Endothelial cell of umbilical vein (primary cell): ENCODE data around the gene PLEKHA7. TPM values are rescaled to one million over a fixed set of nuclear protein-coding genes. Genes with fewer than 3 reads are reported as not detected.

ENCODE experiments used
- BruUV-seq: library from RNA; stranded (reverse); fragments of 400-500 nt; replicated peaks from 2 replicates; lab custom pipeline; 2021; lab: Mats Ljungman, UMichigan
- CTCF ChIA-PET: fragments of 300-600, 350-600 bp; sonication (Branson Sonifier 250); formaldehyde crosslinking; loops from one replicate; lab custom pipeline; 2021; ENCODE audit warnings: antibody characterized with exemption, inconsistent platforms; lab: Charles Lee
- POLR2A ChIA-PET: fragments of 300-600, 350-600 bp; sonication (Branson Sonifier 250); formaldehyde crosslinking; loops from one replicate; lab custom pipeline; 2021; ENCODE audit warnings: antibody characterized with exemption, inconsistent platforms; lab: Charles Lee
- DNase-seq: peaks from one replicate; pipeline ENCODE4 v3.0.0-alpha.2; 2011; ENCODE audit warnings: low read depth, low spot score
- FAIRE-seq: peaks from 2 replicates; lab custom pipeline; 2011; peaks lifted over from hg19 to GRCh38; lab: Jason Lieb, UNC
- H2AFZ ChIP-seq: 2 replicates; pipeline ENCODE4 v1.6.0; 2012; ENCODE audit warnings: low read depth, low read length, control low read depth, inconsistent platforms
- H3K27ac ChIP-seq: 2 replicates; pipeline ENCODE4 v1.5.1; 2011; ENCODE audit warnings: low read depth, mild to moderate bottlenecking, control low read depth, low read length, moderate library complexity; ENCODE audit not compliant: insufficient read depth
- H3K27me3 ChIP-seq, 2 experiments: 2 replicates each; pipeline versions ENCODE4 v1.6.0 to v1.6.1; 2011; ENCODE audit warnings: low read length in 2 of 2, mixed read lengths in 1 of 2; ENCODE audit not compliant: control insufficient read depth in 2 of 2, insufficient read depth in 2 of 2
- H3K36me3 ChIP-seq, 2 experiments: 2 replicates in 1 of 2; 3 replicates in 1 of 2; pipeline ENCODE4 v1.5.1; 2011; ENCODE audit warnings: low read length in 2 of 2, mild to moderate bottlenecking in 1 of 2, moderate library complexity in 1 of 2; ENCODE audit not compliant: control insufficient read depth in 2 of 2, insufficient read depth in 2 of 2; ENCODE audit errors: extremely low read depth in 1 of 2
- H3K4me1 ChIP-seq: 3 replicates; pipeline ENCODE4 v1.5.1; 2011; ENCODE audit warnings: mild to moderate bottlenecking, low read length; ENCODE audit not compliant: control insufficient read depth, insufficient read depth; ENCODE audit errors: extremely low read depth
- H3K4me2 ChIP-seq: 2 replicates; pipeline ENCODE4 v1.6.1; 2011; ENCODE audit warnings: low read length, control low read depth, mixed read lengths; ENCODE audit not compliant: insufficient read depth
- H3K4me3 ChIP-seq, 3 experiments: fragments of 200-600 bp in 1 of 3; sonication (generic), shearing (Covaris generic) in 1 of 3; replicated peaks in 1 of 3; 2 replicates each; pipeline ENCODE4 v1.5.1; 2011 to 2016; ENCODE audit warnings: control low read depth in 3 of 3, low read length in 3 of 3, mild to moderate bottlenecking in 2 of 3, inconsistent platforms in 1 of 3, low read depth in 1 of 3, moderate library complexity in 1 of 3; ENCODE audit not compliant: insufficient read depth in 1 of 3
- H3K79me2 ChIP-seq: 2 replicates; pipeline ENCODE4 v1.6.0; 2012; ENCODE audit warnings: low read length, inconsistent platforms; ENCODE audit not compliant: control insufficient read depth, insufficient read depth
- H3K9ac ChIP-seq: replicated peaks from 2 replicates; pipeline ENCODE3; 2011; ENCODE audit warnings: low read length, control low read depth; ENCODE audit not compliant: insufficient read depth; ENCODE audit errors: extremely low read depth
- H3K9me1 ChIP-seq: replicated peaks from 3 replicates; pipeline ENCODE4 v1.6.0; 2011; ENCODE audit warnings: mild to moderate bottlenecking, low read length; ENCODE audit not compliant: control insufficient read depth, insufficient read depth; ENCODE audit errors: extremely low read depth
- H3K9me3 ChIP-seq: replicated peaks from 2 replicates; pipeline ENCODE4 v1.5.1; 2012; ENCODE audit warnings: low read length, inconsistent platforms; ENCODE audit not compliant: control insufficient read depth, insufficient read depth
- H4K20me1 ChIP-seq: replicated peaks from 2 replicates; pipeline ENCODE3; 2011; ENCODE audit warnings: mild to moderate bottlenecking, low read length; ENCODE audit not compliant: control insufficient read depth, insufficient read depth; ENCODE audit errors: extremely low read depth
- CTCF ChIP-seq, 2 donors: IDR thresholded peaks; 1 replicate in 1 of 2; 2 replicates in 1 of 2; pipeline ENCODE4 v1.5.1; 2011; ENCODE audit warnings: low read length in 2 of 2, mild to moderate bottlenecking in 2 of 2, moderate library complexity in 2 of 2, control low read depth in 1 of 2, inconsistent platforms in 1 of 2, low read depth in 1 of 2; ENCODE audit not compliant: insufficient read depth in 1 of 2; ENCODE audit errors: extremely low read depth in 1 of 2
- FOS ChIP-seq: IDR thresholded peaks from 2 replicates; pipeline ENCODE4 v1.6.1; 2011; ENCODE audit warnings: mild to moderate bottlenecking, low read length, moderate library complexity, borderline replicate concordance; ENCODE audit not compliant: insufficient read depth
- JUN ChIP-seq: IDR thresholded peaks from 2 replicates; pipeline ENCODE4 v1.6.1; 2011; ENCODE audit warnings: borderline replicate concordance, low read depth; ENCODE audit not compliant: insufficient read length, insufficient read depth
- MAX ChIP-seq: IDR thresholded peaks from 2 replicates; pipeline ENCODE4 v1.6.1; 2011; ENCODE audit not compliant: insufficient read depth, insufficient read length
- POLR2AphosphoS5 ChIP-seq: IDR thresholded peaks from 2 replicates; pipeline ENCODE4 v1.6.1; 2012; ENCODE audit warnings: low read depth, mild to moderate bottlenecking, control low read depth, low read length, moderate library complexity; ENCODE audit not compliant: insufficient read depth
- dilution Hi-C: fragments of 300-500 bp; cut with MboI; formaldehyde crosslinking; loops from one replicate; pipeline ENCODE4 v1.15.0; 2019; ENCODE audit warnings: low sequenced_read_pairs; ENCODE audit not compliant: extremely low pct_ligation_motif_present
- intact Hi-C: fragments of 100-400 bp; cut with micrococcal nuclease; formaldehyde crosslinking; loops from one replicate; pipeline ENCODE4 v1.10.0; 2022
- polyA plus RNA-seq, 4 experiments: library from polyadenylated mRNA; depleted of rRNA in 3 of 4; stranded (reverse) in 3 of 4; unstranded in 1 of 4; fragments of >200 nt; gene quantifications; 2 replicates each; pipeline versions ENCODE4 v1.2.1 to v1.2.3, GENCODE V29; 2011 to 2012; ENCODE audit warnings: missing spikeins in 1 of 4
- total RNA-seq: library from RNA; stranded (reverse); gene quantifications from 2 replicates; pipeline ENCODE4 v1.2.3, GENCODE V29; 2021

PLEKHA7 gene
- total and polyA plus RNA-seq, 2 donors (not counting 3 experiments of a cell fraction or from before 2014, with no cell fraction given) = 1.7 to 3.8 TPM

- no peak for DNase-seq
- ChIA-PET POLR2A (no interaction called here), CTCF (interaction anchor here (1.3 to 4.2 kb wide), 3 partner anchors 11 to 288 kb away, joined by 3 to 15 read pairs (median 4); no protein-coding TSS in a partner anchor)
- BruUV-seq = no TSS peak
- Histone ChIP-seq H3K36me3 (no peaks in the 10 kb centered on the region), H3K27me3 (peaks cover 0 to 8% of the 10 kb centered on the region in 2 experiments), H3K4me3 (no peak overlapping the region), H3K9me3 (no peaks in the 10 kb centered on the region), H2AFZ (no peak overlapping the region), H3K79me2 (no peaks in the 10 kb centered on the region), H3K9me1 (no peaks in the 10 kb centered on the region), H3K4me1 (no peaks in the 10 kb centered on the region), H4K20me1 (no peaks in the 10 kb centered on the region), H3K4me2 (no peak overlapping the region), H3K27ac (no peak overlapping the region), H3K9ac (no peak overlapping the region)
- intact Hi-C loops = no loop called here
- dilution Hi-C loops = no loop called here
- FAIRE-seq = no peak
- TF ChIP-seq CTCF (IDR thresholded peaks at IDR 0.05; ENCODE audit: extremely low read depth in 1 of 2, insufficient read depth in 1 of 2, low read depth in 1 of 2, low read length in 2 of 2) = no peak
- TF ChIP-seq MAX = no peak
- TF ChIP-seq POLR2AphosphoS5 = no peak
- no peak for TF ChIP-seq JUN
- TF ChIP-seq FOS = no peak
Measured at GRCh38 chr11:16774936-16775613, 239.1 kb downstream of the PLEKHA7 start.
